ENCODE measurements around the gene MAP3K12. TPM values are rescaled to one million over a fixed set of nuclear protein-coding genes. Genes with fewer than 3 reads are reported as not detected.
A peak's percentile ranks its signal among the peaks of the same experiment; 100 is the strongest.

Gene MAP3K12
- total and polyA plus RNA-seq, 11 donors, result 3.3 to 12.6 (median 4.4) TPM

DNA sequence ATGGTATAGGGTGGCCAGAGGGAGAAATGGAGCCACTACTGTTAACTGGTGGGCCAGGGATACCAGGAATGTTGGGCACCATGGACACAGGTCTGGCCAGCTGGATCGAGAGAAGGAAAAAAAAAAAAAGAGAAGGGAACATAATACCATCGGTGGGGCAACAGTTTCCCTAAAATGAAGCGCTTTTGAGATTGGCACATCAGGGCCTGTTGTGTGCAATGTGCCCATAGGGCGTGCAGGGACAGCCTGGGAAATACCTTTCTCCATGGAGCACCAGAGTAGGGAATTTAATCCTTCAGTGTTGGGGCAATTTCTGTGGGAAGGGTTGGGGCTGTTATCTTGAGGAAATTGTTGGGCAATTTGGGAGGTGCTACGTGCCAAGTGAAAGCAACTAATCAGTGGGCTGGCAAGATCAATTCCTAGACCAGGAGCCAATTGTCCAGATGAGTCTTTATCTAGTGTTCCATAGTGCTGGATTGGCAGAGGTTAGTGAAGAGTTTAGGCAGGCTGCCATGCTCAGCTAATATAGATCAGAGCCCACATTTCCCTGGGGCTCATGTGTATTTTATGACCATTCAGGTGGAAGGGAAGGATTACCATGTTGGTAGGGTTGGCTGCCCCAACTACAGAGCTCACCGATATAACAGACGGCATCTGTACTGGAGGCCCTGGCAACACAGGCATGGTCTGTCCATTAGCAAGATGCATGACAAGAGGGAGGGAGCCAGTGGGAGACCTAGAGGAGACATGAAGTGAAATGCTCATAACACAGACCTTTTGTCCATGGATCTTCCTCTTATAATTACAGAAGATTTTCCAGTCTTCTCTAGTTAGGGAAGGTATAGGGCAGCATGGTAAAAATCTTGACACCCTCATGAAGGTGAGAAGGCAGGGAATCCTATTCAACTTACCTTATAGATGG, 33.5 kb upstream of the MAP3K12 start:
- Histone ChIP-seq H3K4me3 (no peak overlapping the region), H3K27me3 (no peaks in the 10 kb centered on the region), H3K4me1 (peaks cover 0 to 20% (median 0%) of the 10 kb centered on the region in 12 donors), H3K9me3 (no peaks in the 10 kb centered on the region), H3K36me3 (peaks cover 8 to 99% (median 98%) of the 10 kb centered on the region in 9 donors), H3K27ac (peak overlapping the region in 1 of 12 donors; percentile 73)
- 95 to 97% (median 96%) methylated on average over 7 of the region's 7 CpGs for WGBS, 4 donors
- intact Hi-C loops (cut with DNase I), result loop anchor here in 1 of 10 donors (10.0 kb wide), 1 partner anchor 212 kb away; no protein-coding TSS in a partner anchor
- TF ChIP-seq, protein P1, sequence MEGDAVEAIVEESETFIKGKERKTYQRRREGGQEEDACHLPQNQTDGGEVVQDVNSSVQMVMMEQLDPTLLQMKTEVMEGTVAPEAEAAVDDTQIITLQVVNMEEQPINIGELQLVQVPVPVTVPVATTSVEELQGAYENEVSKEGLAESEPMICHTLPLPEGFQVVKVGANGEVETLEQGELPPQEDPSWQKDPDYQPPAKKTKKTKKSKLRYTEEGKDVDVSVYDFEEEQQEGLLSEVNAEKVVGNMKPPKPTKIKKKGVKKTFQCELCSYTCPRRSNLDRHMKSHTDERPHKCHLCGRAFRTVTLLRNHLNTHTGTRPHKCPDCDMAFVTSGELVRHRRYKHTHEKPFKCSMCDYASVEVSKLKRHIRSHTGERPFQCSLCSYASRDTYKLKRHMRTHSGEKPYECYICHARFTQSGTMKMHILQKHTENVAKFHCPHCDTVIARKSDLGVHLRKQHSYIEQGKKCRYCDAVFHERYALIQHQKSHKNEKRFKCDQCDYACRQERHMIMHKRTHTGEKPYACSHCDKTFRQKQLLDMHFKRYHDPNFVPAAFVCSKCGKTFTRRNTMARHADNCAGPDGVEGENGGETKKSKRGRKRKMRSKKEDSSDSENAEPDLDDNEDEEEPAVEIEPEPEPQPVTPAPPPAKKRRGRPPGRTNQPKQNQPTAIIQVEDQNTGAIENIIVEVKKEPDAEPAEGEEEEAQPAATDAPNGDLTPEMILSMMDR (IDR thresholded peaks at IDR 0.05), result no peak
- TF ChIP-seq POLR2A (IDR thresholded peaks at IDR 0.05), result no peak
- DNase-seq (no peak), ATAC-seq (no peak)

DNA sequence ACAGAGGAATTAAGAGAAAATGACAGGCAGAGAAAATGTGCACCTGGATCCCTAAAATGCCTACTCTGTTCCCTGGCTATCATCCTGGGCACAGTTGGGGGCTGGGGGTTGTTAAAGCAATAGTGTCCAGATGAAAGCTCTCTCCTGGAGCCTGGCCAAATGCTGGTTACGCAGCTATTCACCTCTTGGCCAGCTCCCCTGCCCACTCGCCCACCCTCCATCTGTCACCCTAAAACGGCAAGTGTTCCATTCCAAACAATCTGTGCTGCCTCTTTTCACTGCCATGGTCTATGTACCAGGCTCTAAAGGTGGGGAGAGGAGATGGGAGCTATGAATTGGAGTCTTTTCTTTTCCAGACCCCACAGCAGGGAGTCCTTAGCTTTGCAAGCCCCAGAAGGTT, 32.8 kb upstream of the MAP3K12 start:
- Histone ChIP-seq H3K27ac (no peak overlapping the region), H3K36me3 (peaks cover 8 to 99% (median 98%) of the 10 kb centered on the region in 9 donors), H3K27me3 (no peaks in the 10 kb centered on the region), H3K9me3 (no peaks in the 10 kb centered on the region), H3K4me1 (peaks cover 0 to 20% (median 0%) of the 10 kb centered on the region in 12 donors), H3K4me3 (no peak overlapping the region)
- peak in 1 of 4 donors; percentile 33 for ATAC-seq
- TF ChIP-seq, protein P1 (IDR thresholded peaks at IDR 0.05), result no peak
- no peak for TF ChIP-seq POLR2A (IDR thresholded peaks at IDR 0.05)
- WGBS, 4 donors, result 62 to 77% (median 68%) methylated on average over 3 of the region's 3 CpGs
- intact Hi-C loops (cut with DNase I), result loop anchor here in 1 of 10 donors (10.0 kb wide), 1 partner anchor 213 kb away; no protein-coding TSS in a partner anchor
- DNase-seq, result no peak

DNA sequence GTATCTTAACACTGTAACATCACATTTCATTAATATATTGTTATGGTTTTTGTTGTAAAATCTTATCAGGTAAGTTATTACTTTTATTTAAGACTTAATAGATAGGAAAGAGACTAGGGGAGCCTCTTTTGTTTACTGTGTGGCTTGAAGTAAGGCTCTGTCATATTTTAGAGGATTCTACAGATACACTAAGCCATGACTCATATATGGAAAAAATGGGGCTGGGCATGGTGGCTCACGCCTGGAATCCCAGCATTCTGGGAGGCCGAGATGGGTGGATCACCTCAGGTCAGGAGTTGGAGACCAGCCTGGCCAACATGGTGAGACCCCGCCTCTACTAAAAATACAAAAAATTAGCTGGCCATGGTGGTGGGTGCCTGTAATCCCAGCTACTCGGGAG, 31.7 kb upstream of the MAP3K12 start:
- no peak overlapping the region for H3K4me3 ChIP-seq
- H3K4me1 ChIP-seq, result peaks cover 0 to 13% (median 0%) of the 10 kb centered on the region in 12 donors
- H3K27ac ChIP-seq, result no peak overlapping the region
- 84 to 95% (median 93%) methylated on average over 4 of the region's 4 CpGs for WGBS, 4 donors
- ATAC-seq (no peak), DNase-seq (no peak)
- no peaks in the 10 kb centered on the region for H3K27me3 ChIP-seq
- no peak for TF ChIP-seq POLR2A (IDR thresholded peaks at IDR 0.05)
- TF ChIP-seq, protein P1 (IDR thresholded peaks at IDR 0.05), result no peak
- intact Hi-C loops (cut with DNase I), result loop anchor here in 1 of 10 donors (10.0 kb wide), 1 partner anchor 214 kb away; no protein-coding TSS in a partner anchor
- peaks cover 8 to 99% (median 97%) of the 10 kb centered on the region in 9 donors for H3K36me3 ChIP-seq
- H3K9me3 ChIP-seq, result no peaks in the 10 kb centered on the region

DNA sequence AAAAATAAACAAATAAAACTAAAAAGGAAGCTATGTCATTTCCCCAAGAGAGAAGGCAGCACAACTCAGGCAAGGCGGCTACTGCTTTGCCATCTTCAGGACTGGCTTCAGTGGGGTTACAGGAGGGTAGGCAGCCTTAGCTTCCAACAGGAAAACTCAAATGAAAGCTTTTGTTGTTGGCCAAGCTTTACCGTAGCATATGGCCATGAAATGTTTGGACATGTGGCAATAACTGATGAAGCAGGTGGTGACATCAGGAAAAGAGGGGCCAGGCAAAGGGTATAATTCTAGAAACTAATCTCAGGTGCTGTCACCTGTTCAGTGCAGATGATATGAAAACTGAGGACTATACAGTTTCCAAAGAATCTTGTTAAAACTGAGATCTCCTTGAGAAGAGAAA, 30.8 kb upstream of the MAP3K12 start:
- ATAC-seq (no peak), DNase-seq (no peak)
- H3K4me3 ChIP-seq, result no peak overlapping the region
- no peak overlapping the region for H3K27ac ChIP-seq
- intact Hi-C loops (cut with DNase I), result loop anchor here in 1 of 10 donors (10.0 kb wide), 1 partner anchor 215 kb away; no protein-coding TSS in a partner anchor
- no peak for TF ChIP-seq POLR2A (IDR thresholded peaks at IDR 0.05)
- TF ChIP-seq, protein P1 (IDR thresholded peaks at IDR 0.05), result no peak
- peaks cover 6 to 99% (median 97%) of the 10 kb centered on the region in 9 donors for H3K36me3 ChIP-seq
- WGBS, 4 donors, result 93 to 100% (median 96%) methylated on average over 2 of the region's 2 CpGs
- no peaks in the 10 kb centered on the region for H3K9me3 ChIP-seq
- peaks cover 0 to 10% (median 0%) of the 10 kb centered on the region in 12 donors for H3K4me1 ChIP-seq
- H3K27me3 ChIP-seq, result no peaks in the 10 kb centered on the region

Measured in heart left ventricle (tissue), 16 donors.